Activated CD4-positive, alpha-beta T cell treated with anti-CD3 and anti-CD28 coated beads for 48 hours (primary cell): ENCODE measurements around the gene FZD8.
A peak's percentile ranks its signal among the peaks of the same experiment; 100 is the strongest.
"Not testable (repeated sequence)": the region's sequence is repeated elsewhere in the genome, so short reads cannot be mapped to it uniquely, and the experiment has no call there.

Experiments used
- DNase-seq: peaks from one replicate; pipeline ENCODE4 v3.0.0-alpha.2; 2020

The FZD8 gene, protein sequence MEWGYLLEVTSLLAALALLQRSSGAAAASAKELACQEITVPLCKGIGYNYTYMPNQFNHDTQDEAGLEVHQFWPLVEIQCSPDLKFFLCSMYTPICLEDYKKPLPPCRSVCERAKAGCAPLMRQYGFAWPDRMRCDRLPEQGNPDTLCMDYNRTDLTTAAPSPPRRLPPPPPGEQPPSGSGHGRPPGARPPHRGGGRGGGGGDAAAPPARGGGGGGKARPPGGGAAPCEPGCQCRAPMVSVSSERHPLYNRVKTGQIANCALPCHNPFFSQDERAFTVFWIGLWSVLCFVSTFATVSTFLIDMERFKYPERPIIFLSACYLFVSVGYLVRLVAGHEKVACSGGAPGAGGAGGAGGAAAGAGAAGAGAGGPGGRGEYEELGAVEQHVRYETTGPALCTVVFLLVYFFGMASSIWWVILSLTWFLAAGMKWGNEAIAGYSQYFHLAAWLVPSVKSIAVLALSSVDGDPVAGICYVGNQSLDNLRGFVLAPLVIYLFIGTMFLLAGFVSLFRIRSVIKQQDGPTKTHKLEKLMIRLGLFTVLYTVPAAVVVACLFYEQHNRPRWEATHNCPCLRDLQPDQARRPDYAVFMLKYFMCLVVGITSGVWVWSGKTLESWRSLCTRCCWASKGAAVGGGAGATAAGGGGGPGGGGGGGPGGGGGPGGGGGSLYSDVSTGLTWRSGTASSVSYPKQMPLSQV

DNA sequence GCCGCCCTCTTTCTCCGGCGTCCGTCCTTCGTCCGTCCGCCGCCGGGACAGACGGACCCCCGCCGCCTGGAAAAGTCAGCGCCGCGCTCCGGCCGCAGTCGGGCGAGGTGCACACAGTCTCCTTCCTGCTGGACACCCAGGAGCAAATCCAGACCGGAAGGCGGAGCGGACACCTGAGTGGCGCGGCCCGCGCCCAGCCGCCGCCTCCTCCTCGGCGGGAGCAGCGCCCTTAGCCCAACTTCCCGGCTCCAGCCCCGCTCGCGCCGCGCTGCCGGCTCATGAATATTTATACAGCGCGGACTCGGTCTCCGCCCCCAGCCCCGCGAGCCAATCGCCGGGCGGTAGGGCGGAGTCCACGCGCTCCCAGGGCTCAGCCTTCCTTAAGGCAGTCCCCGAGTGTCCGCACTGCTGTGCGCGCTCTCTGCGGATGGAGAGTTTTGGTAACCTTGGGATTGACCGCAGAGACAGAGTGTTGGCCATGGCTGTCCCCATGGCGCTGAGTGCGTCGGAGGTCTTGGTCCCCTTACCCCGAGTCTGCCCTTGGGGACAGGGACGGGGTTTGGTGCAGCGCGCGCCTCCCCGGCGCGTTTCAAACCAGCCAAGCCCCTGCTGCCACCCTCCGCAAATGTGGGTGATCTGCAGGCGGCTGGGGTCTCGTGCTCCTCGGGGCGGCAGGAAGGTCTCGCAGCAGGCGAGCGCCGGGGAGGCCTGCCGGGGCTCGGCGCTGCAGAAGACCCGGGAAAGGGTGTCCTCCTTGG, at the start of gene FZD8:
TSS of gene FZD8 (minus strand) at position 262 of the 758 bp plus-strand sequence. CDS start 867 bp downstream, outside the sequence.
- peak; percentile 80 for DNase-seq

DNA sequence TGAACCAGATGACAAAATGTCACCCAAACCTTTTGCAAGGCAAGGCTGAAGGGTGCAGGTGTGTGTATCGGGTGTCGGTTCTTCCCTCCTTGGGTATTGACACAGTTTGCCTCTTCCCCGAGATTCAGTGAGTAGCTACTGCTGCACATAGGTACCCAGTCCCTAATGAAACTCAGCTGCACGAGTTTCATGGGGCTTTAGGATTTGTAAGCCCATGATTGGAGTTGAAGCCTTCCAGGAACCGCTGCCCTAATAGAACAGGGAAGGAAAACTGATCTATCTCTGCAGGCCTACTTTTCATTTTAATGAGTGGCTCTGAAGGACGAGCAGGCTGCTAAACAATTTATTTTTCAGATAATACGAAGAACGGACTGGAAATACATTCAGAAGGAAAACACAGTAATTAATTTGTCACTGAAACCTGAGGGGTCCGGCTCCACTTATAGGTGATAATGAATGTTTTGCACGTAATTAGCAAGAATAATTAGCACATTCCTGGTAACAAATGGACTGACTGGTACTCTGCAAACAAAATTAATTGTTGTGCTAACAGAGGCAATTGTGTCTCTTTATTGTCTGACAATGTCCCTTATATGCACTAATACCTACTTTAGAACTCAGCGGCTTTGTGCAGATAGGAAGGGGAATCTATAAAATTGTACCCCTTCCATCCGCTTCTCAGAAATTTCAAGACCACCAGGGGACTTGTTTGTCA, 49.6 kb upstream of the FZD8 start:
- no peak for DNase-seq

- DNase-seq: no peak
Observed at GRCh38 chr10:35690534-35690933, 48.4 kb upstream of the FZD8 start.

DNA sequence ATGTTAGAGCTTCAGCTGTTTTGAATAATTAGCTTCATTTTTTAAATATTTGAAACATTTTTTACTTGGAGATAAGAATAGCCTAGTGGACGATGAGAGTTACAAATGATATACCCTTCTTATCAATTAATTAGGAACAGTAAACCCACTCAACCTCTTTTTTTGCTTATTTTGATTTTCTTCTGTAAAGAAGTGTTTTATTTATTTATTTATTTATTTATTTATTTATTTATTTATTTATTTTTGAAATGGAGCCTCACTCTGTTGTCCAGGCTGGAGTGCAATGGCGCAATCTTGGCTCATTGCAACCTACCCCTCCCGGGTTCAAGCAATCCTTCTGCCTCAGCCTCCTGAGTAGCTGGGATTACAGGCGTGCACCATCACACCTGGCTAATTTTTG, 43.8 kb upstream of the FZD8 start:
- DNase-seq: not testable (repeated sequence)

GRCh38 chr10:35685402-35685801, 43.3 kb upstream of the FZD8 start:
- DNase-seq: no peak

DNA sequence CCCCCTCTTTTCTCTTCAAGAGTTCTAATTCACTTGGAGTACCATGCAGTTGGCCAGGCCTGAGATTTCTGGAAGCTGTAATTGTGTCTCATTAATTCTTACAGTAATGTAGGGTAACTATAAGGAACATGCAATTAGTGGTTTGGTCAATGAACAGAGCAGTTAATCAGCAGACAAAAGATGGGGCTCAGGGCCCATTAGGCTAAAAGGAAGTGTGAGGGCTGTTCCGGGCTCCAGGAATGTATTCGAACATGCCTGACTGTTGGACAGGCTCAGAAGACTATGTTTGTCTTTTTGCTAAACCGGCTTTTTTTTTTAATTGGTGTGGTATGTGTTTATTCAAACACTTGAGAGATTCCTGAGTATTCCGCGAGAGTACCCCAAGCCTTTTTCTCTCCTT, 42.5 kb upstream of the FZD8 start:
- DNase-seq: no peak

GRCh38 chr10:35675846-35676245, 33.8 kb upstream of the FZD8 start:
- DNase-seq: no peak

GRCh38 chr10:35674843-35675242, 32.7 kb upstream of the FZD8 start:
- no peak for DNase-seq

GRCh38 chr10:35668865-35669650, 27.0 kb upstream of the FZD8 start:
- DNase-seq: no peak

GRCh38 chr10:35667971-35668370, 25.9 kb upstream of the FZD8 start:
- DNase-seq: no peak

DNA sequence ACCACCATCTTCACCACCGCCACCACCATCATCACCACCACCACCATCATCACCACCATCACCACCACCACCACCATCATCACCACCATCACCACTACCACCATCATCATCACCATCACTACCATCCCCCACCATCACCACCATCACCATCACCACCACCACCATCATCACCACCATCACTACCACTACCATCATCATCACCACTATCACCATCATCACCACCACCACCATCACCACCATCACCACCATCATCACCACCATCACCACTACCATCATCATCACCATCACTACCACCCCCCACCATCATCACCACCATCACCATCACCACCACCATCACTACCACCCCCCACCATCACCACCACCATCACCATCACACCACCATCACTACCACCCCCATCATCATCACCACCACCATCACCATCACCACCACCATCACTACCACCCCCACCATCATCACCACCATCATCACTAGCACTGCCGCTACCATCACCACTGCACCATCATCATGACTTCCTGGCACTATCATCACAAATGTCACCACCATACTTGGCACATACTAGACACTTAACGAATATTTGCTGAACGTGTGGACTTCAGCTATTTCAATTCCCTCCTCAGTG, 25.3 kb upstream of the FZD8 start:
- DNase-seq: no peak

GRCh38 chr10:35661236-35661635, 19.1 kb upstream of the FZD8 start:
- DNase-seq: no peak

DNA sequence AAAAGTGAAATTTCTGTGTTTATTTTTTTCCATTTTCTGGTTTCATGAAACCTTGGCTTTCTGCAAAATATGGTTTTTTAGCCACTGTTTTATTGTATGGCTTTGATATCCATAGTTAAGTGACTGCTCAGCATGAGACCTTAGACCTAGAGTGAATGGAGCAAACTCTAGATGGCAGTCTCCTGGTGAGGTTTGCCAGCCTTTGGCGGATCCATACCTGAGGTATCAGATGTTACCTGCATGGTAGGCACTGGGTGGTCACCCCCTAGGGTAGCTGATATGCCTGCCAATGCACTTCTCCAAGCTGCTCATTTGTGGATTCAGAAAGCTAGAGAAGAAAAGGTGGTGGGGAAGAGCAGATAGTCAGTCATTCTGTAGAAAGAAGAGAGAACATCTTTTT, 17.4 kb upstream of the FZD8 start:
- DNase-seq: no peak

DNA sequence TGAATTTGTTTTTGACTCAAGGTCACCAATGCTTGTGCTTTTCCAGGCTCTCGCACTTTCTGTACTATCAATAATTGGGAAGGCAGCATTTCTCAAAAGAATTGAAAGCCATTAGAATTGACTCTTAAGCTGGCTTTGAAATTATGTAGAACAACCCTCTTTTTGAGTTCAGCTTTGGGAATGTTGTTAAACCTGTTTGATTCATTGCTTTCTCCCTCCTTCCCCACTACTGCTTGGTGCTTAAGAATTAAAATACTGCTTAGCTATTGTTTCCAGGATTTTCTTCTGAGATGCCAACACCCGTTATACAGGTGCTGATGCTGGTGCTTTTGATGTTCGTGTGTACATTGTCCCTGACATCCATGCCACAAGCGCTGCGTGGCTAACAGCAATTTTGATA, 15.5 kb upstream of the FZD8 start:
- no peak for DNase-seq

GRCh38 chr10:35652824-35653223, 10.7 kb upstream of the FZD8 start:
- DNase-seq: no peak

DNA sequence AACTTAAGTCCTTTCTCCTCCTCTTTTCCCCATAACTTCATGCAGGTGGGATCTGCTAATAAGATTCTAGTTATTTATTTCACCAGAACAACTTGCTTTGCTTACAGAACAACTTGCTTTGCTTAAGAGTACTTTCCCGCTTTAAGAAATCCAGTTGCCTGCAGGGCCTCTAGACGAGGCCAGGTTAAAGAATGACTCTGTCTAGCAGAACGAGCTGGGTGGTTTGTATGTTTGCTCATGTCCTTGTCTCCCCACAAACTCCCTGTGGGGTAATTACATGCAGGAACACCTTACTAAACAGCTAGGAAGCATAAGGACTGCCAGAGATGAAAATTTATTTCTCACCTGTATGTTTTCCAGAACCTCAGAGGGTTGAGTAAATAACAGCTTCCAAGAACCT, 8.8 kb upstream of the FZD8 start:
- DNase-seq: no peak

DNA sequence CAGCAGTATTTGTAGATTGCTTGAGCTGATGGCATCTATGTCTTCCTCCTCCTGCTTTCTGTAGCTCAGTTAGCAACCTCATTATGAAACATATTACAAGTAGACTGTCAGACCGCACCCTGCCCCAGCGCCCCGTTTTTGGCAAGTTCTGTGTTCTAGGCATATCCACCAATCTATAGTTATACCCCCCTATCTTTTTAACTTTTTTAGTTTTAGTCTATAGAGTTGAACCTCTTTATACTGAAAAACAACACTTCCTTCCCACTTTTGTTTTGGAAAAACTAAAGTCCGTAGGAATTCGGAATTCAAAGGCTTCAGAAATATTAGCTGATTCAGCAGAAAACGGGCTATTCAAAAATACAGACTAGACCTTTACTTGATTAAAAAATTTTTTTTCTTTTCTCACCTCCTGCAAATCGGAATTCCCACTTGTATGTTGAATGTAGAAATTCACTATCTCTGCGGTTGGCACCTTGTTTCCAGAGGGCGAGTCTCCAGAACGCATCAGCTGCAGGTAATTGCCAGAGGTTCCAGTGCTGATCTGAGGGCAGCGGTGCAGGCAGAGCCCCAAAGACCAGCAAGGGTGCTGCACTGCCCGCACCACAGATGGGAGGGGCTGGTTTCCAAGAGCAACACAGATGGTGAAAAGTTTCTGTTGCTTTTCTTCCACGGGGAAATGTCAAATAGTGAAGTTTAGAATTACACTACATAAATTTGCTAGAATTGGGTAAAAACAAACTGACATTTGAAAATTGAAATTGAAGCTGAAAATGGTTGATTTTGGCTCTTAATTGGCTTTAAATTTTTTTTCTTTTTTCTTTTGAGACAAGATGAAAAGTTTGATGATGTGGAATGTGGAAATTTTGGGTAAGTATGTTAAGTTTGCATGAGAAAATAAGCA, 2.2 kb upstream of the FZD8 start:
- DNase-seq: peak; percentile 17

DNA sequence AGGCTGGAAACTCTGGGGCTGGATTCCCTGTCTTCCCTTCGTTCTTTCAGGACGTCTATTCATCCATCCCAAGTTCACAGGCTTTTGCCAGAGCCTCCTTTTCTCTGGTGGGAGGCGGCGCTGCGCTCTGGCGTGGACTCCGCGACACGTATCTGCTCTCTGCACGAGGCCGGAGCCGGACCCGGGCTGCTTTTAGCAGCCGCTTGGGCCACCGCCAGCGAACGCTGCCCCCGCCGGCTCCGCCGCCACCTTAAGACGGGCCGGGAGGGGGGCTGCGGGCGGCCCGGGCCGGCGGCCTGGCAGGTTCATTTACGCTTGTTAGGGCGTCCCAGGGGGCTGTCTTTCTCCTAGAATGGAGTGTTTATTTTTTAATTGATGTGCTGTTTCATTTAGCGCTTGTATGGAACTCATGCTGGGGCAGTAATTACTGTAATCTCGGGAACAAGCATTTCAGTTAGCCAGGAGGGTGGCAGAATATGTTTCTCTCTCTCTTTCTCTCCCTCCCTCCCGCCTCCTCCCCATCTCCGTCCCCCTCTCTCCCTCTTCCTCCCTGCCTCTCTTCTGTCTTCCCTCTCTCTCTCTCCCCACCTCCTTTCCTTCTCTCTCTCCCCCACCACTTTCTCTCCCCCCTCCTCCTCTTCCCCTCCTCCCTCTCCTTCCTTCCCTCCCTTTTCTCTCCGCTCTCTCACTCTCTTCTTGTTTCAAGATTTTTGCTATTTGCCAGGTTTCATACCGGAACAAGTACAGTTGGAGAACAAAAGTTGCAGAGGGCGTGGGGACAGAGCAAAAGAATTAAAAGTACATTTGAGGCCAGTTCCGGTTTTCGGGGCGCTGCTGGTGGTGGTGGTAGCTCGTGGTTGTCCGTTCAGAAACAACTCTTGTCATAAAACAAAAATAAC, 1.3 kb upstream of the FZD8 start:
- no peak for DNase-seq

GRCh38 chr10:35642793-35643114, 658 bp upstream of the FZD8 start:
- DNase-seq: no peak

GRCh38 chr10:35641676-35642034, 441 bp downstream of the FZD8 start:
- no peak for DNase-seq
